NCI-H82 (cell line): ENCODE data around the gene DCT.
"Not testable (repeated sequence)": the region's sequence is repeated elsewhere in the genome, so short reads cannot be mapped to it uniquely, and the experiment has no call there.

ENCODE experiments used
- DNase-seq: peaks from one replicate; lab custom pipeline; 2025; lab: John Stamatoyannopoulos, UW

Gene DCT

DNA sequence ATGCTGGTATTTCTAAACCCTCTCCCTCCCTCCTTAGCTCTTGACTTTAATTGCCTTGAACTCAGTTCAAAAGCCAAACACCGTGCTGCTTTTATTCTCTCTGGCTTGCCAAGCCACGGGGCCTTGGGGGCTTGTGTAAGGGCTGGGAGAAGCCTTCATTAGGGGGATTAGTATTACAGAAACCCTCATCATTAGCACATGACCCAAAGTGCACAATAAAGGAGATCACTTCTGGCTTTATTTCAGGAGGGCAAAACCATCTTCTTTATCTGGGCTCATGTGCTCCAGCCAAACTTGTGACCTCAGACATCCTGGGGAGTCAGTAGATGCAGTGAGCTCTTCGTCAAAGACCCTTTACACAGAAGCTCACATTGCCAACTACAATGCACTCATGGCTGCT is at the start of gene DCT:
Gene DCT (minus strand): TSS at position 67 of the 400 bp plus-strand sequence. CDS start 427 bp downstream, outside the sequence.
- DNase-seq = peak; percentile 100

DNA sequence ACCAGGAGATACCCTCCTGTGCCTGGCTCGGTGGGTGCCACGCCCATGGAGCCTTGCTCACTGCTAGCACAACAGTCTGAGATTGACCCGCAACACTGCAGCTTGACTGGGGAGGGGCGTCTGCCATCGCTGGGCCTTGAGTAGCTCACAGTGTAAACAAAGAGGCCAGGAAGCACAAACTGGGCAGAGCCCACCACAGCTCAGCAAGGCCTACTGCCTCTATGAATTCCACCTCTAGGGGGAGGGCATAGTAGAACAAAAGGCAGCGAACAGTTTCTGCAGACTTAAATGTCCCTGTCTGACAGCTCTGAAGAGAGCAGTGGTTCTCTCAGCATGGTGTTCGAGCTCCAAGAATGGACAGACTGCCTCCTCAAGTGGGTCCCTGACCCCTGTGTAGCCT is 47.5 kb upstream of the DCT start:
- DNase-seq = not testable (repeated sequence)

DNA sequence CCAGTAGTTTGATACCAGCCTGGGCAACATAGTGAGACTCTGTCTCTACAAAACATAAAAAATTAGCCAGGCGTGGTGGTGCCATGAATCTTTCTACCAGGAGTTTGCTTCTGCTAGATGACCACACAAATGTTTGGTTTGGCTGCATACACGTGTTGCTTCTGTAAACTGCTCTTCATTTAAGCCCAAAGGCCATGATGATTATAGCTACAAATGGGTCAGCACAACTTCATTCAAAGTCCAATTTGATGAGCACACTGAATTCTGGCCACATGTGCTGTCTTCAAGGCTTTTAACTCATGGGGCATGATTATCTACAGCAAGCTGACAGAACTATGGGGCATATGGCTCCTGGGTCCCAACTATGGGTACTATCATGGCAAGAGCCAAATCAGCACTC is 46.3 kb upstream of the DCT start:
- DNase-seq = no peak

DNA sequence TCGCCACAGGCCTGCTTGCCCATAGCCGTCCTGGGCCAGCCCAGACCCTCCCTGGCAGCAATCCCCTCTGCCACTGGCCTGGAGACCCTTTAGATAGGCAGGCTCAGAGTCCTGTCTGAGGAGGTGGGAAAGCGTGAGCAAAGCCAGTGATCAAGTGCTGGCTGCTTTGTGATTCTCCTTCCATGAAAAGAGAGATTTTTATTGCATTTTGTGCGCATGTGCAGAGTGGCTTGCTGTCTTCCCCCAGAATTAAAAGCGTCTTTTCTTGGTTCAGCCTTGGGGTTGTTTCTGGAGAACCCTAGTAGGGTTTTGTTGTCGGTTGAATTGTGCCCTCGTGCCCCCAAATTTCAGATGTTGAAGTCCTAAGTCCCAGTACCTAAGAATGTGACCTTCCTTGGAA is 44.9 kb upstream of the DCT start:
- DNase-seq = no peak

- DNase-seq = no peak
Observed at GRCh38 chr13:94520001-94520400, 40.5 kb upstream of the DCT start.

- DNase-seq = no peak
Observed at GRCh38 chr13:94516456-94516855, 37.0 kb upstream of the DCT start.

GRCh38 chr13:94515911-94516310 is 36.4 kb upstream of the DCT start:
- DNase-seq = no peak

GRCh38 chr13:94515374-94515773 is 35.9 kb upstream of the DCT start:
- no peak for DNase-seq

DNA sequence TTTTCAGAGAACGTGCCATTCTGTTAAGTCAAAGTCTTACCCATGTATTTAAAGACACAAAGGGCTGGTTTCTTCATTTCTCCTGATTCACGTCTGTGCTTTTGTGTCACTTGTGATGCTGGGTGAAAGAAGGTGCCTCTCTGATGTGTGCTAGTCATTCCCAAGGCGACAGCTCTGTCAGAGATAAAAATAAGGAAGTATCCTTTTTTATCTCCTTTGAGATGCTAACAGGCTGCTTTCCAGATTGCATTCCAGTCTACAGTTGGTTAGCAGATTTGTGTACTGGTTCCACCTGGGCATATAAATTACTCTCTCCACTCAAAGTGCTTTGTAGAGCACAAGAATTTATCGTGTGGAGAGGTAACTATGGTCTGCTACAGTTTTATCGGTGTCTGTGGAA is 33.5 kb upstream of the DCT start:
- no peak for DNase-seq

GRCh38 chr13:94505730-94506129 is 26.2 kb upstream of the DCT start:
- DNase-seq = peak; percentile 95

DNA sequence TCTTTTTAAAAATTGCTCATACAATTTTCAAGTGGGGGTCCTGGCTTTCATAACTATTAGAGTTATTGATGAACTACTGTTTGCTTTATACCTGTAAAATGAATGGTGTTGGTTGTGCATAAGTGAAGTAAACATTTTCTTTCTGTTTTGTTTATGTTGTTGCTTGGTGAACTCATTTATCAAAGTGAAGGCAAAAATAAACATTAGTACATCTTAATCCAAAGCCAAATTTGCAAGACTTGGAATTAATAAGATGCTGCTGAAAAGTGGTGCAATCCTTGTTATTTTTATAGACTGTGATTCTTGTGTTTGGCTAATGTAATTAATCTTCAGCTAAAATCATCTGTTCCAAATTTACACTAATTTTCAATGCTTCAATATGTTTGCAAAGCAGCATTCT is 24.4 kb upstream of the DCT start:
- no peak for DNase-seq

DNA sequence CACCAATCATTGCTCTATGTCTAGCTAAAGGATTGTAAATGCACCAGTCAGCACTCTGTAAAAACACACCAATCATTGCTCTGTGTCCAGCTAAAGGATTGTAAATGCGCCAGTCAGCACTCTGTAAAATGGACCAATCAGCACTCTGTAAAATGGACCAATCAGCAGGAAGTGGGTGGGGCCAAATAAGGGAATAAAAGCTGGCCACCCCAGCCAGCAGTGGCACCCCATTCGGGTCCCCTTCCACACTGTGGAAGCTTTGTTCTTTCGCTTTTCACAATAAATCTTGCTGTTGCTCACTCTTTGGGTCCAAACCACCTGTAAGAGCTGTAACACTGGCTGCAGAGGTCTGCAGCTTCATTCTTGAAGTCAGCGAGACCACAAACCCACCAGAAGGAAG is 19.3 kb upstream of the DCT start:
- not testable (repeated sequence) for DNase-seq

- DNase-seq = no peak
Observed at GRCh38 chr13:94495806-94496205, 16.3 kb upstream of the DCT start.

- peak; percentile 92 for DNase-seq
Observed at GRCh38 chr13:94494026-94494425, 14.5 kb upstream of the DCT start.

- DNase-seq = no peak
Observed at GRCh38 chr13:94487043-94487442, 7.6 kb upstream of the DCT start.

DNA sequence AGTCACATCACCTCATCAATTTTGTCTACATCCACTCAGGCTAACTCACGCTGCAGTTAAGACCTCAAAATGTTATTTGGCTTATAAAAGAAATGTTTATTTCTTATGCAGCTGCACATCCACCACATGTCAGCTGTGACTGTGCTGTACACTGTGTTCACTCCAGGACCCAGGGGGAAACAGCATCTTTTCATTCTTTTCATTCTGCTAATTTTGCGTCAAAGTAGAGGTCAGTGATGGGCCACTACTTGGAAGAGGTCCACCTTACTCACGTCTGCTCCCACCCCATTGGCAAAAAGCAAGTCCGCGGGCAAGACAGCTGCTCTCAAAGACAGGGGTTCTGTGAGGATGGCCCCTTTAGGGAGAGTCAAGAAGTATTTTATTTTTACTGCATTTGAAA is 4.5 kb upstream of the DCT start:
- DNase-seq = no peak

GRCh38 chr13:94481941-94482340 is 2.5 kb upstream of the DCT start:
- no peak for DNase-seq

DNA sequence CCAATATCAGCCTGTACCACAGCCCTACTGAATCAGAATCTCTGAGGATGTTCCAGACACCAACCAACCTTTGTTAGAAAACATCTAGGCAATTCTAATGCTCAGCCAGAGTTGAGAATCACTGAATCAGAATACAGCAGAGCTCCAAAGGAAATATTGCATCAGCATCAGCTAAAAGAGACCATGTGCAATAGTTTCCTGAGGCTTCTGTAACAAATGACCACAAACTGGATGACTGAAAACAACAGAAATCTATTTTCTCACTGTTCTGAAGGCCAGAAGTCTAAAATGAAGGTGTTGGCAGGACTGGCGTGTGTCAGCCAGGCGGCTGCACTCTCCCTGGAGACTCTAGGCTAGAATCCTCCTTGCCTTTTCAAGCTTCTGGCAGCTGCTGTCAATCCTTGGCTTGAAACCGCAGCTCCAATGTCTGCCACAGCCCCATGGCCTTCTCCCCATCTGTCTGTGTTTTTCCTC is 1.2 kb upstream of the DCT start:
- peak; percentile 100 for DNase-seq

DNA sequence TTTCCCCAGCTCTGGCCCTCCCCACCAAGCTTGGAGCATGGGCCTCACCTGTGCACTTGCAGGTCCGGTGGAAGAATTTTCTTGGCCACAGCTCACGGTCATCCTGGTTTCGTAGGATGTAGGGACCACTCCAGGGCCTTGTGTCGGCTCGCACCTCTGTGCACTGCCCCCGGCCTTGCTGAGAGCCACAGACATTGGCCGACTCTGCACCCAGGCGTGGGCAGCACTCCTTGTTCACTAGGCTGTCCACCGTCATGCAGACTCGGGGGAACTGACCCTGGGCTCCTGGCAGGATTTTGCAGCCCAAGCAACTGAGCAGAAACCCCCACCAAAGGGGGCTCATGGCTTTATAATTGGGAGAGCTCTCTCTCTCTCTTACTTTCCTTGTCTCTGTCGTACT is 569 bp downstream of the DCT start:
- peak; percentile 82 for DNase-seq

- DNase-seq = peak; percentile 97
Observed at GRCh38 chr13:94470126-94470525, 9.4 kb downstream of the DCT start.

DNA sequence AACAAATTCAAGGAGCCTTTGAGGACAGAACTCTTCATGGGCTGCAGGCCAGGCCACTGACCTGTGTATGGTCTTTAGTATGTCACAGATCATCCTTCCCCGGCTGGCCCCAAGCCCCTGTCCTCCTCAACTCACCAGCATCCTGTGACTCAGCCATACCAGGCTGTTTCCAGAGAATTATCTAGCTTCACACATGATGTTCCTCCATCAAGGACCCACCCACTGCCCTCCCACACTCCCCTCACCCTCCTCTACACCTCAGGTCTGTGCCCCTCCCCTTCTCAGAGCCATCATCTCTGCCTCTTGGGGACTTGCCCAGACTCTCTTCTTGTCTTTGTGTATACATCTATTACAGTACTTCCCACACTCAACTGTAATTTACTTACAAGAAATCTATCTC is 14.7 kb downstream of the DCT start:
- peak; percentile 35 for DNase-seq

GRCh38 chr13:94462670-94463069 is 16.8 kb downstream of the DCT start:
- DNase-seq = no peak

- no peak for DNase-seq
Observed at GRCh38 chr13:94459116-94459515, 20.4 kb downstream of the DCT start.

- DNase-seq = no peak
Observed at GRCh38 chr13:94455414-94455813, 24.1 kb downstream of the DCT start.

GRCh38 chr13:94454906-94455305 is 24.6 kb downstream of the DCT start:
- DNase-seq = no peak
